ENCODE data around the gene LHPP.
"Not testable (repeated sequence)": the region's sequence is repeated elsewhere in the genome, so short reads cannot be mapped to it uniquely, and the experiment has no call there.

GRCh38 chr10:124610851-124611250 is 149.2 kb downstream of the LHPP start:
- TF ChIP-seq, protein P1, sequence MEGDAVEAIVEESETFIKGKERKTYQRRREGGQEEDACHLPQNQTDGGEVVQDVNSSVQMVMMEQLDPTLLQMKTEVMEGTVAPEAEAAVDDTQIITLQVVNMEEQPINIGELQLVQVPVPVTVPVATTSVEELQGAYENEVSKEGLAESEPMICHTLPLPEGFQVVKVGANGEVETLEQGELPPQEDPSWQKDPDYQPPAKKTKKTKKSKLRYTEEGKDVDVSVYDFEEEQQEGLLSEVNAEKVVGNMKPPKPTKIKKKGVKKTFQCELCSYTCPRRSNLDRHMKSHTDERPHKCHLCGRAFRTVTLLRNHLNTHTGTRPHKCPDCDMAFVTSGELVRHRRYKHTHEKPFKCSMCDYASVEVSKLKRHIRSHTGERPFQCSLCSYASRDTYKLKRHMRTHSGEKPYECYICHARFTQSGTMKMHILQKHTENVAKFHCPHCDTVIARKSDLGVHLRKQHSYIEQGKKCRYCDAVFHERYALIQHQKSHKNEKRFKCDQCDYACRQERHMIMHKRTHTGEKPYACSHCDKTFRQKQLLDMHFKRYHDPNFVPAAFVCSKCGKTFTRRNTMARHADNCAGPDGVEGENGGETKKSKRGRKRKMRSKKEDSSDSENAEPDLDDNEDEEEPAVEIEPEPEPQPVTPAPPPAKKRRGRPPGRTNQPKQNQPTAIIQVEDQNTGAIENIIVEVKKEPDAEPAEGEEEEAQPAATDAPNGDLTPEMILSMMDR (IDR thresholded peaks at IDR 0.05 in 8 of 11, conservative IDR thresholded peaks at IDR 0.05 in 3 of 11), result not testable (repeated sequence)
- TF ChIP-seq POLR2A (IDR thresholded peaks at IDR 0.05), result not testable (repeated sequence)
- peak in 1 of 3 donors; percentile 23 for TF ChIP-seq POLR2AphosphoS5 (IDR thresholded peaks at IDR 0.05)

All from spleen (tissue), 7 donors.